HepG2 (cell line): Measurements from ENCODE around the gene PDLIM7. TPM values are rescaled to one million over a fixed set of nuclear protein-coding genes. Genes with fewer than 3 reads are reported as not detected.

Experiments used
- ATAC-seq: fragments of 200-7000 bp; cut with Tn5 transposase; 3 replicates; pipeline ENCODE4 v1.9.1; 2020; ENCODE audit warnings: mild to moderate bottlenecking, moderate library complexity
- BruUV-seq: library from RNA; stranded (reverse); fragments of 400-500 nt; replicated peaks from 2 replicates; lab custom pipeline; 2021; lab: Mats Ljungman, UMichigan
- CTCF ChIA-PET: fragments of 300-600 bp; formaldehyde crosslinking; extraction: SDS; loops from one replicate; lab custom pipeline; 2021; ENCODE audit warnings: low total read pairs, inconsistent platforms, low intra/inter-chr PET ratio; lab: Yijun Ruan, JAX
- POLR2A ChIA-PET: fragments of 350-600 bp; sonication (Branson Sonifier 250); formaldehyde crosslinking; loops from one replicate; lab custom pipeline; 2020; ENCODE audit warnings: antibody characterized with exemption, inconsistent platforms; lab: Yijun Ruan, JAX
- DNase-seq: peaks from one replicate; pipeline ENCODE4 v3.0.0-alpha.2; 2015; ENCODE audit warnings: low spot score
- FAIRE-seq: peaks from 3 replicates; lab custom pipeline; 2011; peaks lifted over from hg19 to GRCh38; lab: Jason Lieb, UNC
- H2AFZ ChIP-seq: one replicate; pipeline ENCODE4 v1.6.1; 2011; ENCODE audit warnings: low read length, inconsistent platforms
- H3K27ac ChIP-seq: fragments of 300-600 bp; 3 replicates; pipeline ENCODE4 v1.8.0; 2011; ENCODE audit warnings: mixed run types, mild to moderate bottlenecking, mixed read lengths, low read length, inconsistent platforms; ENCODE audit not compliant: insufficient read depth; ENCODE audit errors: extremely low read length
- H3K27me3 ChIP-seq, 2 experiments: fragments of 200-600 bp in 1 of 2; 2 replicates in 1 of 2; 3 replicates in 1 of 2; pipeline versions ENCODE4 v1.6.0 to v1.8.0; 2011; ENCODE audit warnings: low read length in 2 of 2, mild to moderate bottlenecking in 2 of 2, moderate library complexity in 2 of 2, inconsistent platforms in 1 of 2; ENCODE audit not compliant: insufficient read depth in 2 of 2, control insufficient read depth in 1 of 2
- H3K36me3 ChIP-seq, 2 experiments: fragments of 200-600 bp in 1 of 2; replicated peaks in 1 of 2; 2 replicates in 1 of 2; 3 replicates in 1 of 2; pipeline versions ENCODE4 v1.5.1 to v1.8.0; 2011; ENCODE audit warnings: low read length in 2 of 2, inconsistent platforms in 1 of 2; ENCODE audit not compliant: insufficient read depth in 2 of 2, control insufficient read depth in 1 of 2
- H3K4me1 ChIP-seq: 2 replicates; pipeline ENCODE4 v1.5.1; 2012; ENCODE audit warnings: low read length, inconsistent platforms; ENCODE audit not compliant: insufficient read depth
- H3K4me2 ChIP-seq: 2 replicates; pipeline ENCODE4 v1.6.0; 2011; ENCODE audit warnings: low read depth, low read length, inconsistent platforms
- H3K4me3 ChIP-seq, 3 experiments: fragments of 200-600 bp in 1 of 3; sonication (generic), shearing (Covaris generic) in 1 of 3; replicated peaks in 1 of 3; 2 replicates each; pipeline ENCODE4 v1.5.1; 2011 to 2016; ENCODE audit warnings: low read length in 3 of 3, inconsistent platforms in 2 of 3, low read depth in 2 of 3, mild to moderate bottlenecking in 2 of 3, control low read depth in 1 of 3, mixed read lengths in 1 of 3; ENCODE audit not compliant: insufficient read depth in 1 of 3
- H3K79me2 ChIP-seq: one replicate; pipeline ENCODE4 v1.6.1; 2011; ENCODE audit warnings: low read length, inconsistent platforms; ENCODE audit not compliant: insufficient read depth
- H3K9ac ChIP-seq: 2 replicates; pipeline ENCODE4 v1.6.0; 2011; ENCODE audit warnings: mild to moderate bottlenecking, low read depth, low read length, inconsistent platforms; ENCODE audit not compliant: insufficient read depth
- H3K9me3 ChIP-seq: 2 replicates; pipeline ENCODE4 v1.5.1; 2012; ENCODE audit warnings: mild to moderate bottlenecking, low read length
- H4K20me1 ChIP-seq: 2 replicates; pipeline ENCODE4 v1.6.0; 2011; ENCODE audit warnings: inconsistent platforms, mild to moderate bottlenecking, low read length, moderate library complexity; ENCODE audit not compliant: insufficient read depth
- ASH2L ChIP-seq: fragments of 300-600, 200-600 bp; sonication (generic); IDR thresholded peaks from 2 replicates; pipeline ENCODE4 v1.7.0; 2017; ENCODE audit warnings: low read depth, mild to moderate bottlenecking, moderate library complexity, mixed read lengths, low read length; ENCODE audit not compliant: insufficient read length
- CBX1 ChIP-seq: IDR thresholded peaks from one replicate; pipeline ENCODE4 v1.6.1; 2016; ENCODE audit warnings: antibody characterized with exemption, low read depth
- ETV6 ChIP-seq: sonication (generic); formaldehyde crosslinking; conservative IDR thresholded peaks from 2 replicates; pipeline ENCODE4 v1.4.0; 2020; ENCODE audit warnings: missing genetic modification reagents
- MAZ ChIP-seq, 2 experiments: sonication (generic) in 1 of 2; formaldehyde crosslinking in 1 of 2; IDR thresholded peaks; 2 replicates each; pipeline versions ENCODE4 v1.5.0 to v1.6.1; 2012 to 2020; ENCODE audit warnings: low read depth in 2 of 2, mild to moderate bottlenecking in 2 of 2, borderline replicate concordance in 1 of 2, improper control_type of control experiment in 1 of 2, low read length in 1 of 2, missing genetic modification reagents in 1 of 2, moderate library complexity in 1 of 2
- MEIS2 ChIP-seq: sonication (generic); formaldehyde crosslinking; IDR thresholded peaks from 2 replicates; pipeline ENCODE4 v1.9.0; 2021; ENCODE audit warnings: mild to moderate bottlenecking, missing genetic modification reagents
- RARG ChIP-seq: sonication (generic); formaldehyde crosslinking; IDR thresholded peaks from 2 replicates; pipeline ENCODE4 v1.4.0; 2020; ENCODE audit warnings: low read depth, mild to moderate bottlenecking, missing genetic modification reagents
- THAP11 ChIP-seq: IDR thresholded peaks from 2 replicates; pipeline ENCODE4 v1.6.1; 2016; ENCODE audit warnings: missing biosample characterization, missing genetic modification reagents
- U2AF1 ChIP-seq: fragments of 200-400 bp; formaldehyde crosslinking; optimal IDR thresholded peaks from 2 replicates; pipeline ENCODE3; 2017; ENCODE audit warnings: mild to moderate bottlenecking, low read depth, low read length
- ZMAT3 ChIP-seq: sonication (generic); formaldehyde crosslinking; conservative IDR thresholded peaks from 2 replicates; pipeline ENCODE4 v1.7.0; 2021; ENCODE audit warnings: missing genetic modification reagents
- ZNF24 ChIP-seq: fragments of 450-650 bp; IDR thresholded peaks from 2 replicates; pipeline ENCODE4 v1.6.1; 2017; ENCODE audit warnings: antibody characterized with exemption, mild to moderate bottlenecking
- ZNF431 ChIP-seq: sonication (generic); formaldehyde crosslinking; IDR thresholded peaks from 2 replicates; pipeline ENCODE4 v1.9.0; 2022; ENCODE audit warnings: missing genetic modification reagents, low read depth, mild to moderate bottlenecking, borderline replicate concordance
- ZNF746 ChIP-seq: sonication (generic); formaldehyde crosslinking; IDR thresholded peaks from 2 replicates; pipeline ENCODE4 v1.8.0; 2022; ENCODE audit warnings: mild to moderate bottlenecking, missing genetic modification reagents
- ZNF766 ChIP-seq: sonication (generic); formaldehyde crosslinking; IDR thresholded peaks from 2 replicates; pipeline ENCODE4 v1.5.0; 2020; ENCODE audit warnings: missing genetic modification reagents, borderline replicate concordance
- ZNF781 ChIP-seq: sonication (generic); formaldehyde crosslinking; IDR thresholded peaks from 2 replicates; pipeline ENCODE4 v1.5.1; 2020; ENCODE audit warnings: borderline replicate concordance, mild to moderate bottlenecking, missing genetic modification reagents; ENCODE audit errors: not compliant biosample characterization
- WGBS: methylation state at CpG from one replicate; pipeline ENCODE4 v1.1.6; 2017; ENCODE audit warnings: low lambda C conversion rate; 5-methylcytosine and 5-hydroxymethylcytosine counted together
- in situ Hi-C: cut with HindIII; loops from 2 replicates; pipeline ENCODE4 v1.10.0; 2017; ENCODE audit warnings: low pct_unique_long_range_greater_than_20kb; ENCODE audit not compliant: extremely low pct_ligation_motif_present
- intact Hi-C: fragments of 100-400 bp; cut with micrococcal nuclease; formaldehyde crosslinking; loops from one replicate; pipeline ENCODE4 v1.10.0; 2022; ENCODE audit not compliant: unreplicated experiment
- polyA plus RNA-seq, 8 experiments: library from polyadenylated mRNA; depleted of rRNA in 3 of 8; stranded (reverse) in 7 of 8; unstranded in 1 of 8; fragments of >200 nt; fragmentation: Illumina TruSeq in 4 of 8; extraction: Trizol in 4 of 8; gene quantifications; 2 replicates each; pipeline versions ENCODE4 v1.2.1 to v1.2.3, GENCODE V29; 2011 to 2016; ENCODE audit warnings: low read depth in 4 of 8, missing spikeins in 1 of 8, mixed read lengths in 1 of 8; ENCODE audit not compliant: insufficient read depth in 1 of 8
- total RNA-seq, 5 experiments: library from RNA; depleted of rRNA; stranded (reverse); fragments of >200 nt; fragmentation: Illumina TruSeq; extraction: Trizol; gene quantifications; 2 replicates each; pipeline ENCODE4 v1.2.3, GENCODE V29; 2016; ENCODE audit warnings: low read depth in 1 of 5
- TF ChIP-seq, protein P1 (sequence below): IDR thresholded peaks from 2 replicates; pipeline ENCODE4 v1.6.1; 2016; ENCODE audit warnings: low read depth
- TF ChIP-seq, protein P2 (sequence below): sonication (generic); formaldehyde crosslinking; IDR thresholded peaks from 2 replicates; pipeline ENCODE4 v1.5.0; 2020; ENCODE audit warnings: missing genetic modification reagents
- TF ChIP-seq, protein P3 (sequence below): sonication (generic); formaldehyde crosslinking; IDR thresholded peaks from 2 replicates; pipeline ENCODE4 v1.4.0; 2020; ENCODE audit warnings: missing genetic modification reagents

Gene PDLIM7
- total and polyA plus RNA-seq, 2 of the 13 experiments (the other 11 are each of a cell fraction or from before 2014, with no cell fraction given): 21.1 to 31.3 TPM

DNA sequence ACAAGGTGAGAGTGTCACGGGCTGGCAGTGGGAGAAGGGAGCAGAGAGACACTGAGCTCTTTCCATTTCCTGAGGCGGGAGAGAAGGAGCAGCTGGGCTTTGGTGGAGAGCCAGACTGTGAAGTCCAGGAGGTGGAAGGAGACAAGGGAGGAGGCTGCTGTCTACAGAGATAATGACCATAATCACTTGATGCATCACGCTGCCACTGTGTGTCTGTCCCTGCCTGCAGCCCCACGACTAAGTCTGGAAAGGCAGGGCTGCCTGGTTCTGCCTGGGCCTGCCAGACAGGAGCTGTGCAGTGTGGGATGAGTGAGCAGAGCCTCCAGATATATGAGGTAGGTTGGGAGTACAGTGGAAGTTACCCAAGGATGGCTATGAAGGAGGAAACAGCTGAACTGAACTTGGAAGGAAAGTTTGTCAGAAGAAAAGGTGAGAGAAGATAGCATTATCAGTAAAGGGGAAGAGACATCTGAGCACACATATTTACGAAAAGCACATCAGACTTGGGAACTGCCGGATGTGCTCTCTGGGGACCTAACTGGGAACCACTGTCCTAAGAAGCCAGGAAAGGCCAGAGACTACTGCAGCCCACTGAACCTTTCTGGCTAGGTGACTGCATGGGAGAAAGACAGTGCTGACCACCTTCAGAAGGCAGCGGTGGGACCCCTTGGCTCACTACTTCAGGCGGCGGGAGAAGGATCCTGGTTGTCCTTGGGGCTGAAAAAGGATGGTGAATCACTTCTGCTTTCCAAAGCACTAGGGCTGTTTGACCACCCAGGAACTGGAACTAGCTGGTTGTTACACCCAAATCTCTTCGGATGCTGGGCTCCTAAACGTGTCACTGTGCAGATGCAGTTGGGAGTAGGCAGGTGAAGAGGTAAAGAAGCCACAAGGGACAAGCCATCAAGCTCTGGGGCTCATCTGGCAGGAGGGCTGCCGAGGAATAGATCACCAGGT is 32.1 kb upstream of the PDLIM7 start:
- no peak for TF ChIP-seq THAP11 (CRISPR knock-in tag)
- TF ChIP-seq ZNF431 (CRISPR knock-in tag): no peak
- TF ChIP-seq, protein P1, sequence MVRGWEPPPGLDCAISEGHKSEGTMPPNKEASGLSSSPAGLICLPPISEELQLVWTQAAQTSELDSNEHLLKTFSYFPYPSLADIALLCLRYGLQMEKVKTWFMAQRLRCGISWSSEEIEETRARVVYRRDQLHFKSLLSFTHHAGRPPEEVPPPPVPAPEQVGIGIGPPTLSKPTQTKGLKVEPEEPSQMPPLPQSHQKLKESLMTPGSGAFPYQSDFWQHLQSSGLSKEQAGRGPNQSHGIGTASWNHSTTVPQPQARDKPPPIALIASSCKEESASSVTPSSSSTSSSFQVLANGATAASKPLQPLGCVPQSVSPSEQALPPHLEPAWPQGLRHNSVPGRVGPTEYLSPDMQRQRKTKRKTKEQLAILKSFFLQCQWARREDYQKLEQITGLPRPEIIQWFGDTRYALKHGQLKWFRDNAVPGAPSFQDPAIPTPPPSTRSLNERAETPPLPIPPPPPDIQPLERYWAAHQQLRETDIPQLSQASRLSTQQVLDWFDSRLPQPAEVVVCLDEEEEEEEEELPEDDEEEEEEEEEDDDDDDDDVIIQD (CRISPR knock-in tag): no peak
- TF ChIP-seq ASH2L: no peak
- no peak for TF ChIP-seq U2AF1
- TF ChIP-seq ZNF24: no peak
- no peak for TF ChIP-seq ETV6
- no peak for TF ChIP-seq RARG
- TF ChIP-seq, protein P2, sequence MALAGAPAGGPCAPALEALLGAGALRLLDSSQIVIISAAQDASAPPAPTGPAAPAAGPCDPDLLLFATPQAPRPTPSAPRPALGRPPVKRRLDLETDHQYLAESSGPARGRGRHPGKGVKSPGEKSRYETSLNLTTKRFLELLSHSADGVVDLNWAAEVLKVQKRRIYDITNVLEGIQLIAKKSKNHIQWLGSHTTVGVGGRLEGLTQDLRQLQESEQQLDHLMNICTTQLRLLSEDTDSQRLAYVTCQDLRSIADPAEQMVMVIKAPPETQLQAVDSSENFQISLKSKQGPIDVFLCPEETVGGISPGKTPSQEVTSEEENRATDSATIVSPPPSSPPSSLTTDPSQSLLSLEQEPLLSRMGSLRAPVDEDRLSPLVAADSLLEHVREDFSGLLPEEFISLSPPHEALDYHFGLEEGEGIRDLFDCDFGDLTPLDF (CRISPR knock-in tag): no peak
- no peak for TF ChIP-seq ZNF781 (CRISPR knock-in tag)
- TF ChIP-seq MAZ (IDR thresholded peaks at IDR 0.05; ENCODE audit: borderline replicate concordance, low read depth, low read length): no peak
- no peak for TF ChIP-seq MAZ (CRISPR knock-in tag; IDR thresholded peaks at IDR 0.05; ENCODE audit: low read depth)
- no peak for TF ChIP-seq ZNF746 (CRISPR knock-in tag)
- TF ChIP-seq ZNF766 (CRISPR knock-in tag): no peak
- TF ChIP-seq, protein P3, sequence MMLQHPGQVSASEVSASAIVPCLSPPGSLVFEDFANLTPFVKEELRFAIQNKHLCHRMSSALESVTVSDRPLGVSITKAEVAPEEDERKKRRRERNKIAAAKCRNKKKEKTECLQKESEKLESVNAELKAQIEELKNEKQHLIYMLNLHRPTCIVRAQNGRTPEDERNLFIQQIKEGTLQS (CRISPR knock-in tag): no peak
- no peak for TF ChIP-seq CBX1
- no peak for TF ChIP-seq MEIS2 (CRISPR knock-in tag)
- TF ChIP-seq ZMAT3 (CRISPR knock-in tag): no peak
- no TSS peak for BruUV-seq
- ATAC-seq: no peak
- Histone ChIP-seq H3K9me3 (no peaks in the 10 kb centered on the region), H3K27me3 (no peaks in the 10 kb centered on the region), H4K20me1 (no peaks in the 10 kb centered on the region), H3K36me3 (peaks cover 42 to 91% of the 10 kb centered on the region in 2 experiments), H3K4me1 (no peaks in the 10 kb centered on the region), H3K79me2 (no peaks in the 10 kb centered on the region), H3K9ac (no peak overlapping the region), H3K4me3 (no peak overlapping the region), H3K4me2 (no peak overlapping the region), H2AFZ (no peak overlapping the region), H3K27ac (no peak overlapping the region)
- WGBS: 93% methylated on average over 9 of the region's 12 CpGs
- ChIA-PET POLR2A (no interaction called here), CTCF (no interaction called here)
- no peak for FAIRE-seq
- in situ Hi-C loops: no loop called here
- DNase-seq: no peak
- intact Hi-C loops: no loop called here
